GM12892 (cell line): ENCODE data around the gene MAB21L3.

Source experiments
- POLR2A ChIP-seq: IDR thresholded peaks from 2 replicates; pipeline ENCODE4 v1.6.1; 2011; ENCODE audit warnings: low read depth, low read length, control low read depth
- POLR2AphosphoS5 ChIP-seq: IDR thresholded peaks from 2 replicates; pipeline ENCODE4 v1.6.1; 2011; ENCODE audit warnings: low read depth, low read length, control low read depth
- TAF1 ChIP-seq: IDR thresholded peaks from 2 replicates; pipeline ENCODE4 v1.6.1; 2011; ENCODE audit warnings: low read depth, mild to moderate bottlenecking, control low read depth, low read length, borderline replicate concordance

GRCh38 chr1:116167625-116168276 lies 56.6 kb downstream of the MAB21L3 start:
- TF ChIP-seq POLR2A = no peak
- TF ChIP-seq POLR2AphosphoS5 = no peak
- no peak for TF ChIP-seq TAF1
